IMR-90 (cell line): ENCODE measurements around the gene ELOVL5. TPM values are rescaled to one million over a fixed set of nuclear protein-coding genes. Genes with fewer than 3 reads are reported as not detected.

Experiments
- ATAC-seq: fragments of 200-7000 bp; cut with Tn5 transposase; 2 replicates; pipeline ENCODE4 v1.9.1; 2020; ENCODE audit warnings: low read depth, mild to moderate bottlenecking, moderate library complexity
- BruUV-seq: library from RNA; stranded (reverse); fragments of 400-500 nt; replicated peaks from 2 replicates; lab custom pipeline; 2021; lab: Mats Ljungman, UMichigan
- CTCF ChIA-PET: fragments of 300-600 bp; formaldehyde crosslinking; extraction: SDS; loops from one replicate; lab custom pipeline; 2021; ENCODE audit warnings: antibody characterized with exemption; lab: Yijun Ruan, JAX
- POLR2A ChIA-PET: fragments of 300-600 bp; sonication (Branson Sonifier 250); formaldehyde crosslinking; loops from one replicate; lab custom pipeline; 2022; ENCODE audit warnings: antibody characterized with exemption; ENCODE audit not compliant: unreplicated experiment; lab: Charles Lee
- DNase-seq: peaks from one replicate; pipeline ENCODE4 v3.0.0; 2013
- H2AFZ ChIP-seq: replicated peaks from 2 replicates; pipeline ENCODE3; 2013; ENCODE audit warnings: low read length, mild to moderate bottlenecking; ENCODE audit not compliant: poor library complexity
- H2AK5ac ChIP-seq: 2 replicates; pipeline ENCODE4 v1.6.1; 2013; ENCODE audit warnings: low read depth, low read length, inconsistent platforms
- H2AK9ac ChIP-seq: replicated peaks from 2 replicates; pipeline ENCODE3; 2013; ENCODE audit warnings: mild to moderate bottlenecking, low read depth, low read length, moderate library complexity; ENCODE audit not compliant: poor library complexity
- H2BK120ac ChIP-seq: 2 replicates; pipeline ENCODE4 v1.6.1; 2013; ENCODE audit warnings: low read depth, low read length, inconsistent platforms
- H2BK15ac ChIP-seq: 3 replicates; pipeline ENCODE4 v1.6.1; 2013; ENCODE audit warnings: low read depth, low read length, inconsistent platforms
- H2BK20ac ChIP-seq: 2 replicates; pipeline ENCODE4 v1.6.1; 2013; ENCODE audit warnings: low read depth, mild to moderate bottlenecking, inconsistent platforms, low read length, moderate library complexity
- H2BK5ac ChIP-seq: 2 replicates; pipeline ENCODE4 v1.6.1; 2013; ENCODE audit warnings: mild to moderate bottlenecking, low read depth, low read length, inconsistent platforms; ENCODE audit not compliant: poor library complexity, severe bottlenecking
- H3K14ac ChIP-seq: replicated peaks from 2 replicates; pipeline ENCODE4 v1.6.1; 2013; ENCODE audit warnings: low read depth, low read length, inconsistent platforms
- H3K18ac ChIP-seq: 2 replicates; pipeline ENCODE4 v1.6.1; 2013; ENCODE audit warnings: low read depth, low read length, control low read depth
- H3K23ac ChIP-seq: 2 replicates; pipeline ENCODE4 v1.6.1; 2013; ENCODE audit warnings: low read depth, low read length, inconsistent platforms
- H3K27ac ChIP-seq: 2 replicates; pipeline ENCODE4 v1.5.1; 2013; ENCODE audit warnings: mild to moderate bottlenecking, control low read depth, low read length; ENCODE audit not compliant: insufficient read depth
- H3K27me3 ChIP-seq: 2 replicates; pipeline ENCODE4 v1.6.1; 2013; ENCODE audit warnings: low read length; ENCODE audit not compliant: control insufficient read depth, insufficient read depth
- H3K36me3 ChIP-seq: 2 replicates; pipeline ENCODE4 v1.6.1; 2013; ENCODE audit warnings: low read length, mixed read lengths; ENCODE audit not compliant: control insufficient read depth, insufficient read depth
- H3K4ac ChIP-seq: 2 replicates; pipeline ENCODE4 v1.6.1; 2013; ENCODE audit warnings: low read depth, low read length, inconsistent platforms
- H3K4me1 ChIP-seq: 2 replicates; pipeline ENCODE4 v1.6.1; 2013; ENCODE audit warnings: low read length, mixed read lengths; ENCODE audit not compliant: control insufficient read depth, insufficient read depth
- H3K4me2 ChIP-seq: 2 replicates; pipeline ENCODE4 v1.6.1; 2013; ENCODE audit warnings: low read depth, mild to moderate bottlenecking, control low read depth, low read length, moderate library complexity
- H3K4me3 ChIP-seq: 2 replicates; pipeline ENCODE4 v1.5.1; 2013; ENCODE audit warnings: low read depth, mild to moderate bottlenecking, control low read depth, low read length, moderate library complexity; ENCODE audit not compliant: insufficient read depth
- H3K56ac ChIP-seq: 2 replicates; pipeline ENCODE4 v1.6.1; 2013; ENCODE audit warnings: low read length, inconsistent platforms; ENCODE audit not compliant: insufficient read depth; ENCODE audit errors: extremely low read depth
- H3K79me1 ChIP-seq, 2 experiments: 2 replicates each; pipeline ENCODE4 v1.6.1; 2013; ENCODE audit warnings: low read length in 2 of 2, inconsistent platforms in 1 of 2, low read depth in 1 of 2
- H3K9ac ChIP-seq: 2 replicates; pipeline ENCODE4 v1.6.1; 2013; ENCODE audit warnings: low read depth, low read length, control low read depth
- H3K9me1 ChIP-seq: 2 replicates; pipeline ENCODE4 v1.6.1; 2013; ENCODE audit warnings: low read length, inconsistent platforms; ENCODE audit not compliant: insufficient read depth
- H3K9me3 ChIP-seq: 2 replicates; pipeline ENCODE4 v1.6.1; 2013; ENCODE audit warnings: low read length; ENCODE audit not compliant: control insufficient read depth, insufficient read depth
- H4K20me1 ChIP-seq: 2 replicates; pipeline ENCODE4 v1.6.1; 2013; ENCODE audit warnings: low read length, inconsistent platforms; ENCODE audit not compliant: insufficient read depth
- H4K5ac ChIP-seq: 2 replicates; pipeline ENCODE4 v1.6.1; 2013; ENCODE audit warnings: mild to moderate bottlenecking, low read depth, low read length, control low read depth
- H4K8ac ChIP-seq, 2 experiments: 2 replicates each; pipeline ENCODE4 v1.6.1; 2013; ENCODE audit warnings: low read depth in 2 of 2, low read length in 2 of 2, control low read depth in 1 of 2, inconsistent platforms in 1 of 2
- H4K91ac ChIP-seq: 2 replicates; pipeline ENCODE4 v1.6.1; 2013; ENCODE audit warnings: low read depth, low read length, inconsistent platforms; ENCODE audit not compliant: insufficient read depth
- FOS ChIP-seq: fragments of 150-350 bp; IDR thresholded peaks from 2 replicates; pipeline ENCODE4 v1.6.1; 2016; ENCODE audit warnings: low read depth, low read length
- MAFK ChIP-seq: IDR thresholded peaks from 2 replicates; pipeline ENCODE4 v1.6.1; 2012; ENCODE audit warnings: low read depth, low read length, improper control_type of control experiment
- MAZ ChIP-seq: IDR thresholded peaks from 2 replicates; pipeline ENCODE4 v1.6.1; 2012; ENCODE audit warnings: low read depth, mild to moderate bottlenecking, low read length, improper control_type of control experiment, moderate library complexity, borderline replicate concordance
- MXI1 ChIP-seq: IDR thresholded peaks from 2 replicates; pipeline ENCODE4 v1.6.1; 2012; ENCODE audit warnings: low read depth, mild to moderate bottlenecking, low read length, moderate library complexity, borderline replicate concordance
- POLR2A ChIP-seq: IDR thresholded peaks from 2 replicates; pipeline ENCODE4 v1.6.1; 2012; ENCODE audit warnings: mild to moderate bottlenecking, low read depth, low read length
- RAD21 ChIP-seq: IDR thresholded peaks from 2 replicates; pipeline ENCODE4 v1.6.1; 2012; ENCODE audit warnings: low read length, improper control_type of control experiment
- RFX5 ChIP-seq: IDR thresholded peaks from 2 replicates; pipeline ENCODE4 v1.8.0; 2012; ENCODE audit warnings: low read depth, mild to moderate bottlenecking, low read length, moderate library complexity
- SMC3 ChIP-seq: fragments of 150-350 bp; IDR thresholded peaks from 2 replicates; pipeline ENCODE4 v1.6.1; 2016; ENCODE audit warnings: low read depth, mild to moderate bottlenecking, antibody characterized with exemption, low read length, moderate library complexity
- USF2 ChIP-seq: fragments of 150-350 bp; IDR thresholded peaks from 2 replicates; pipeline ENCODE4 v1.6.1; 2017; ENCODE audit warnings: mild to moderate bottlenecking, antibody characterized with exemption, low read length, low read depth
- WGBS, 2 experiments: methylation state at CpG; one replicate each; pipeline versions ENCODE4 v1.1.5 to v1.1.7; 2013; ENCODE audit warnings: missing lambda C conversion rate in 2 of 2; ENCODE audit not compliant: insufficient read length in 1 of 2; ENCODE audit errors: extremely low coverage in 2 of 2; 5-methylcytosine and 5-hydroxymethylcytosine counted together
- dilution Hi-C: fragments of 300-500 bp; cut with HindIII; formaldehyde crosslinking; loops from one replicate; pipeline ENCODE4 v1.14.3; 2018; ENCODE audit warnings: low sequenced_read_pairs; ENCODE audit not compliant: unreplicated experiment
- in situ Hi-C: fragments of 300-500 bp; cut with MboI; formaldehyde crosslinking; loops from 3 replicates; pipeline ENCODE4 v1.14.3; 2019; ENCODE audit warnings: low sequenced_read_pairs, inconsistent platforms, mixed read lengths
- intact Hi-C: fragments of 100-400 bp; cut with micrococcal nuclease; formaldehyde crosslinking; loops from 2 replicates; pipeline ENCODE4 v1.10.0; 2022
- polyA plus RNA-seq, 3 experiments: library from polyadenylated mRNA; depleted of rRNA; stranded (reverse); fragments of >200 nt; gene quantifications; 2 replicates each; pipeline ENCODE4 v1.2.3, GENCODE V29; 2012; ENCODE audit warnings: low replicate concordance in 1 of 3
- total RNA-seq: library from RNA; depleted of rRNA; stranded (reverse); fragments of >200 nt; gene quantifications from 2 replicates; pipeline ENCODE4 v1.2.3, GENCODE V29; 2012

Gene ELOVL5
- total and polyA plus RNA-seq, 2 of the 4 experiments (the other 2 are of a cell fraction), result 32.1 to 42.3 TPM

- H2BK15ac ChIP-seq, result no peak overlapping the region
- no peak overlapping the region for H3K23ac ChIP-seq
- DNase-seq (no peak), ATAC-seq (no peak)
- ChIA-PET CTCF (no interaction called here), POLR2A (no interaction called here)
- peaks cover 14% of the 10 kb centered on the region for H3K27me3 ChIP-seq
- no peak overlapping the region for H2AFZ ChIP-seq
- no peak overlapping the region for H3K4ac ChIP-seq
- H3K9ac ChIP-seq, result no peak overlapping the region
- peaks cover 2% of the 10 kb centered on the region for H3K4me1 ChIP-seq
- no peaks in the 10 kb centered on the region for H3K79me1 ChIP-seq
- intact Hi-C loops (loop anchor here (5.0 to 10.0 kb wide), 2 partner anchors 228 to 1115 kb away; no protein-coding TSS in a partner anchor), dilution Hi-C loops (no loop called here), in situ Hi-C loops (no loop called here)
- no peak overlapping the region for H4K8ac ChIP-seq
- no peak overlapping the region for H2BK120ac ChIP-seq
- no peaks in the 10 kb centered on the region for H3K36me3 ChIP-seq
- no peak overlapping the region for H3K56ac ChIP-seq
- no peak overlapping the region for H2AK5ac ChIP-seq
- no peak overlapping the region for H2BK5ac ChIP-seq
- no peaks in the 10 kb centered on the region for H4K20me1 ChIP-seq
- H3K4me2 ChIP-seq, result no peak overlapping the region
- BruUV-seq, result no TSS peak
- no peak overlapping the region for H3K4me3 ChIP-seq
- H3K9me3 ChIP-seq, result no peaks in the 10 kb centered on the region
- H4K91ac ChIP-seq, result no peak overlapping the region
- H3K14ac ChIP-seq, result no peak overlapping the region
- no peak overlapping the region for H3K18ac ChIP-seq
- no peak overlapping the region for H3K27ac ChIP-seq
- no peak overlapping the region for H2BK20ac ChIP-seq
- no peak for TF ChIP-seq RFX5
- no peak for TF ChIP-seq MAZ
- TF ChIP-seq FOS, result no peak
- TF ChIP-seq POLR2A, result no peak
- TF ChIP-seq USF2, result no peak
- TF ChIP-seq MAFK, result no peak
- TF ChIP-seq MXI1, result no peak
- TF ChIP-seq SMC3, result no peak
- TF ChIP-seq RAD21, result no peak
- no peak overlapping the region for H2AK9ac ChIP-seq
- H3K9me1 ChIP-seq, result peaks cover 3% of the 10 kb centered on the region; the same call in 1 of the 2 replicates
- H4K5ac ChIP-seq, result no peak overlapping the region
- 50% methylated on average over 1 of the region's 2 CpGs; no CpG with 5 or more reads in 1 of the 2 experiments for WGBS, 2 experiments
These were observed 101.8 kb downstream of the ELOVL5 start for GRCh38 chr6:53246924-53247323.
